GM19328 (cell line): ENCODE measurements around the gene NHLH1.
"Not testable (repeated sequence)": the region's sequence is repeated elsewhere in the genome, so short reads cannot be mapped to it uniquely, and the experiment has no call there.

Experiments used
- ATAC-seq: cut with Tn5 transposase; IDR thresholded peaks from one replicate; pipeline ENCODE4 v1.9.1; 2021; ENCODE audit warnings: mild to moderate bottlenecking, moderate library complexity; ENCODE audit not compliant: unreplicated experiment

The NHLH1 gene

DNA sequence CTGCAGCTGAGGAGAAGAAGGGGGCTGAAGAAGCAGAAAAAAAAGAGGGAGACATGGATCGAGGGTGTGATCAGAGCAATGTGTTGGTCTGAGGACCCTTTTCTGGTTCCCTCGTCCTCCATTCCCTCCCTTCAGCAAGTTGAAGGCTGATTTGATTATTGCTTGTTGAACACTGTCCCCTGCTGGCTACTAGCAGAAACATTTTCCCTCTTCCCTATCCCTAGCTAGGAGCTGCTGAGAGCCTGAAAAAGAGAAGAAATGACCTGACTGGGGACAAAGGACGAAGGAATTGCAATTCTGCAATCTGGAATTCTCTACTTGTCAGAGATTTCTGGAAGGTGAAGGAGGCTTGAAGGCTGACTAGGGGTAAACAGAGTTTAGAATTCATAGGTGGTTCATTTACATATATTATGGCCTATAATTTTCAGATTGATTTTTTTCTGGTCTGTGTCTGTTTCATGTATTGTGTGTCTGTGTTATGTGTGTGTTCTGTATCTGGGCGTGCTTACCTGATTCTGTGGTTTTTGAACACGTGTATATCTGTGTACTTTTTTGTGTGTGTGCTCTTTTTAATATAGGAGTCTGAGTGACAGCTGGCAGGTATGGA is 9.8 kb downstream of the NHLH1 start:
- ATAC-seq: no peak

DNA sequence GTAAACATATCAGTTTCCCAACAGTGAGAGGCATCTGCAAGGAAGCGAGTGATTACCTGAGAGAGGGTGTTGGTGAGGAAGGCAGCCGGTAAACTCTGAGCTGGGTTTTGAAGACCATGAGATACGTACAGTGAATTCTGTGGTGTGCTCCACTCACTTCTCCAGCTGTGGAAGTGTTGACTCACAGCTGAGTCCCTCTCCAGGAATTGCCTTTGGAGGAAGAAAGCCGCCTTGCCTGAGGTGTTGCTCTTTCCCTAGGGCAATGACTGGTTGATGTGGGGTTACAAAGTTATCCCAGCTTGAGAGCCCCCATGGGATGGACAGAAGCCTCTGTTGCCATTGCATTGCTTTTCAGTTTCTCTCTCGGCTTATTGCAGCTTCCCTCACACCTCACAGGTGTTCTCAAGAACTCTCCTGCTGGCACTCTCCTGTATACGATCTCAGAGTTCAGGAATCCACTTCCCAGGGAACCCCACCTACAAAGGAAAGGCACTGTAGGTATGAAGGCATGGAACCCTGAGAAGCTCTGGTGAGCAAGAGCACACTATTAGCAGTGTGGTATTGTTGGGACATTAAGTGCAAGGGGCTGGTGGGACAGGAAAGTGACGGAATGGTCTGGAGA is 10.8 kb downstream of the NHLH1 start:
- no peak for ATAC-seq

GRCh38 chr1:160384812-160385211 is 17.9 kb downstream of the NHLH1 start:
- not testable (repeated sequence) for ATAC-seq

DNA sequence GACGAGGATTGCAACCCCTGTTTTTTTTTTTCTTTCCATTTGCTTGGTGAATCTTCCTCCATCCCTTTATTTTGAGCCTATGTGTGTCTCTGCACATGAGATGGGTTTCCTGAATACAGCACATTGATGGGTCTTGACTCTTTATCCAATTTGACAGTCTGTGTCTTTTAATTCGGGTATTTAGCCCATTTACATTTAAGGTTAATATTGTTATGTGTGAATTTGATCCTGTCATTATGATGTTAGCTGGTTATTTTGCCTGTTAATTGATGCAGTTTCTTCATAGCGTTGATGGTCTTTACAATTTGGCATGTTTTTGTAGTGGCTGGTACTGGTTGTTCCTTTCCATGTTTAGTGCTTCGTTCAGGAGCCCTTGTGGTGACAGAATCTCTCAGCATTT is 21.5 kb downstream of the NHLH1 start:
- ATAC-seq: not testable (repeated sequence)

DNA sequence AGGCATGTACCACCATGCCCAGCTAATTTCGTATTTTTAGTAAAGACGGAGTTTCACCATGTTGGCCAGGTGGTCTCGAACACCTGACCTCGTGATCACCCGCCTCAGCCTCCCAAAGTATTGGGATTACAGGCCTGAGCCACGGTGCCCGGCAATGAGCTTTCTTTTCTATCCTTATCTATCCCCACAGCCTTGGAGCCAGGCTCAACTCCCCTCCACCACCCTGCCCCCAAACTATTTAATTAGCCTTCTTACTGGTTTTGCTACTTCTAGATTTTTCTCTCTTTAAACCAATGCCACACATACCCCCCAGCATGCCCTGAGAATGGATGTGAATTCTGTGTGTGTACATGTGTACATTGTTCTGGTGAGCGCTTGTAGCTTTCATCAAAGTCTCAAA is 27.8 kb downstream of the NHLH1 start:
- ATAC-seq: no peak

- no peak for ATAC-seq
Observed at GRCh38 chr1:160397651-160398050, 30.8 kb downstream of the NHLH1 start.

DNA sequence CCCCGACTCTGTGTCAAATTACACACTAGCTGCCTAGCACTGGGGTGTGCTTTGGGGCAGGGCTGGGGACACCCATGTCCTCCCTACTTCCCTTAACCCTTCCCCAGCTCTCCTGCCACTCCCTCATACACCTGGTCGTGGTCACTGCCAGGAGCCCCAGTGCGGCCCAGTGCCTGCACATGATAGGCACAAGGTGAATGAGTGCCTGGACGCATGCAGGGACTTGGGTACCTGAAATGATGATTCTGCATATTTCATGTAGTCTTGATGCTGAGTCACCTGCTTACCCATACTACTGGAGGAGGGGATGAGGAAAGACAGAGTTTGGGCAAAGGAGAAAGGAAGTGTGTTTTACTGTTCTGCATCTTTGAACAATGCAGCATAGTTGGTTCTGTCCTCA is 32.0 kb downstream of the NHLH1 start:
- ATAC-seq: no peak

- no peak for ATAC-seq
Observed at GRCh38 chr1:160399544-160400222, 32.8 kb downstream of the NHLH1 start.

- no peak for ATAC-seq
Observed at GRCh38 chr1:160400223-160400645, 33.4 kb downstream of the NHLH1 start, which contains the start of gene VANGL2. VANGL2 (plus strand) TSS chr1:160400564; CDS start chr1:160415838, 15,274 bp downstream.

- ATAC-seq: no peak
Observed at GRCh38 chr1:160400646-160401486, 34.0 kb downstream of the NHLH1 start.

DNA sequence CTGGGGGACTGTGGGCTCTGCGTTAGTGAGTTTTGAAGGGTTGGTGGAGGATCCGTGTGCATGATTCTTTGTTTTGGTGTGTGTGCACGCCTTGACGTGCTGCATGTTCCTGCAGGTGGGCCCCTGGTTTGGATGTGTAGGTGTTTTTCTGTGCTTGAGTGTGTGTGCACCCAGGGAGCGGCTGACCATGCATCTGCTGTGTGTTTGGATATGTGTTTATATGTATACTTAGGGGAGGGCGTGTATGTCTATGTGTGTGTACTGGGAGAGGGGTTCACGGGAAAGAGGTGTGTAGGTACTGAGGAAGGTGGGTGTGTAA is 34.6 kb downstream of the NHLH1 start:
- ATAC-seq: no peak

DNA sequence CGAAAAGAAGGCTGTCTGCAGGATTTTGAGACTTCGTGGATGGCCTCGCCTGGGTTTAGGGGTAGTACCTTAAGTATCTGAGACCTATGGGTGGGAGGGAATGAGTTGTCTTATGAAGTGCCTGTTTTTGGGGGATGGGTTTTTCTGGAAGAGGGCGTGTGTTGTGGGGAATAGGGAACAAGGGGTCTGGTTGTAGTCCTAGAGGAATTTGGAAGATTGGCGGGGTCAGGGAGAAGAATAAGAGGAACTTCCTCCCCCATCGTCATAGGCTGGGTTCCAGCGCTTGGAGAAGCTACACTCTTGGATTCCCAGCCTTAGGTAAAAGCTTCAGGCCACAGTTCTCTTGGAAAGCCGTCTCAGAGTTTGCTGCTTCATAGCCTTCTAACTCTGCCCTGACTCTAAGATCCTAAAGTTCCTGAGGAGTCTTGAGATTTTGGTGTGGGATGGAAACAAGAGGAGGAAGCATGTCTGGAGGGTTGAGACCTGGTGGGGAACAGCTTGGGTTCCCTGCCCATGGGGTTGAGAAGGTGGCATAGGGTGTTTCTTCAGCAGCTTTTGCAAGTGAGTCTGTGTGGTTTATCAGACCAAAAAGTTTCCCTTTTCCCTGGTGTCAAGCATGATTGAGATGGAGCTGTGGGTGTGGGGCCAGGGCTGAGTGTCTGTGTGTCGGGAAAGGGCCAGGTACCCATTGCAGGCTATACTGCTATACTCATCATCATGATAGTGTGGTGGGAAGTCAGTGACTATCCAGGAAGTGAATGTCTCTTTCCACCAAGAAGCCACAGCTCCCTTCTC is 35.3 kb downstream of the NHLH1 start:
- ATAC-seq: no peak

- no peak for ATAC-seq
Observed at GRCh38 chr1:160403244-160403643, 36.4 kb downstream of the NHLH1 start.

- no peak for ATAC-seq
Observed at GRCh38 chr1:160404094-160404493, 37.2 kb downstream of the NHLH1 start.

DNA sequence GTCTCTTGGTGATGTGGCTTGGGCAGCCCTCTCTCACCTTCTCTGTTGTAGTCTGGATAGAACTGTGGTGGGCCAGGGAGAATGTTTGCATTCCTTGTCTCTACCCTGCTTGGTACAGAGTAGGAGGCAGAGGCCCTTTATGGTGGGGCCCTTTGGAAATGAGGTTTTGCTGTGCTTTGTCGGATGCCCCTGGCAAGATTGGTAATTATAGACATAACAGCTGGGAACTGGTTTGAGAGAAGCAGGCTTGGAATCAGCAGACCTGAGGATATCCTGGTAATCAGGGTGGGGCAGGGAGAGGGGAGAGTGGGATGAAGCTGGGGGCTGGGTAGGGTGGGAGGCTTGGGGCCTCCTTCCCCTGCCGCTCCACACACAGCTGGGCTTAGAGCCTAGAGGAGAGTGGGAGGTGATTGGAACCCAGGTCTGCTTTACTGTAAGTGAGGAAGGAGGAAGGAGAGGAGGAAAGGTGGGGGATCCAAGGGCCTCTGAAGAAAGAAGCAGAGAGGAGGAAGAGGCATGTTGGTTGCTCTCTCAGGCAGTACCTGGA is 38.5 kb downstream of the NHLH1 start:
- no peak for ATAC-seq

GRCh38 chr1:160406131-160406968 is 39.5 kb downstream of the NHLH1 start:
- no peak for ATAC-seq

DNA sequence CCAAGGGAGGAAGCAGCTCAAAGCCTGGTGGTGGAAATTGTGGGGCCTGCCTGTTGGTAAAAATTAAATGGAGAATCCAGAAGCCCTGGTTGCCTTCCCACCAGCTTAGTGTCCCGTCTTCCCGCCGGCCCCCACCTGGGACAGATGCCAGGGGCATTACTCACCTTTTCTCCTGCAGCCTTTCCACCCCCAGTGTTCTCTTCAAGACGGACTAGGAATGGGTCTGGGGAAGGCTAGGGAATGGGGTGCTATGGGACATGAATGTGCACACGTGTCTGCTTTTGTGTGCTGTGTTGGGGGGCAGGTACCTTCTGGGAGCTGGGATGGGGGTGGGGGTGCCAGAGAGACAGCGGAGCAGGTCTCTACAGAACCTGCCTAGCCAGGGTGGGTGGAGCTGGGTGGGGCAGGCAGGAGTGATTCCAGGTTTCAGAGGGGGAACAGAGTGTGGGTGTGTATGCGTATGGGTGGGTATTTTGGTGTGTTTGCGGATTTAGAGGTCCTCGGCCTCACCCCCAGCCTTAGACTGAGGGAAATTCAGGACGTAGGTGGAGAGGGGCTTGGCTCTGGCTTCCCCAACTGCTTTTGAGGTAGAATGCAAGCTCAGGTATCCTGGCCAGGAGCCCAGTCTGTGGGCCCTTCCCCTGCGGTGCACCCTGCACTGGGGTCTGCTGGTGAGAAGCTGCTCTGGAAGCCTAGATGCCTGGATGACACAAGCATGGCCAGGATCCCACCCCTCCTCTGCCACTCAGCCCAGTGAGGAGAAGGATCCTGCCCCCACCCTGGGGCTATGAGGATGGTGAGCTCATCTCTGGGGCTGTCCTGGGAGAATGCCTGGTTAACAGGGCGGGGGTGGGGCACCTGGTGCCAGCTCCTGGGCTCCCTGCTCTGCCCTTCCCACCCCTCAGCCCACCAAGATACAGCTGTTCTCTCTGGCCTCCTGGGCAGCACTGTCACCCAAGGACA is 41.2 kb downstream of the NHLH1 start:
- ATAC-seq: no peak

DNA sequence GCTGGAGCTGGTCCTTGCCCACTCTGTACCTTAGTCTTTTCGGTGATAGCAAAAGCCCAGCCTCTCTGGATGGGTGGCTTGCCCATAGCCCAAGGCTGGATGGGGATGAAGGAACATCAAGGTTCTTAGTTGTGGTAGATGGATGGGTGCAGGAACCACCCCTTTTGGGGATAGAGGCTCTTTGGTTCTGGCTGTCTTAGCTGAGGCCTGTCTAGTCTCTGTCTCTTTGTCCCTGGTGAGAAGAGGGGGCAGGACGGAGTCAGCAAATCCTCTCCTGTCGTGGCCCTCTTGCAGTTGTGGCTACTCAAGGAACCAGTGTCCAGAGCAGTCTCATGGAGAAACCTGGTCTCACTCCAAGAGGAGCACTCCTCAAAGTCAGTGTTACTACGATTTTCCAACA is 42.0 kb downstream of the NHLH1 start:
- no peak for ATAC-seq
